Measurements from ENCODE around the gene DYNC1LI1. TPM values are rescaled to one million over a fixed set of nuclear protein-coding genes. Genes with fewer than 3 reads are reported as not detected.
A peak's percentile ranks its signal among the peaks of the same experiment; 100 is the strongest.

Gene DYNC1LI1
- total and polyA plus RNA-seq, 9 of the 15 experiments (the other 6 are each of a cell fraction or from before 2014, with no cell fraction given) = 21.0 to 85.4 (median 61.3) TPM

DNA sequence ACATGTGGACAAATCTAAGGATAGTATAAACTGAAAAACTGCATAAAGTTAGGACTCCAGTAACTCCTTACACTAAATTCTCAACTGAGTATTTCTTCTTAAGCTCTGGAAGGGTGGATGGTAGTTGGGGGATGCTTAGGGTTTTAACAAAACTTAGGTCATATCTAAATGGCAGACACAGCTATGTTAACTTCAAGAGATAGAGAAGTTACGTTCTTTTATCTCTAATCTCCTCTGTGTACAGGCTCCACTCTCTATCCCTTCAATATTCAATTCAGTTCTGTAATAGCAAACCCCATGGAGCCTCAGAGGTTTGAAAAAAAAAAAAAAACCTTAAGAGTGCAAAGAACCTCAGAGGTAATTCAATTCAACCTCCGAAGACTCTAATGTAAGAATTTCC lies 71.1 kb downstream of the DYNC1LI1 start:
- CTCF ChIA-PET (ENCODE audit: low intra/inter-chr PET ratio) = no interaction called here
- H3K4me2 ChIP-seq (ENCODE audit: insufficient read depth, low read length) = no peak overlapping the region
- peaks cover 3% of the 10 kb centered on the region for H3K36me3 ChIP-seq (ENCODE audit: control insufficient read depth, insufficient read depth, low read length)
- H3K27me3 ChIP-seq (ENCODE audit: control insufficient read depth in 2 of 2, insufficient read depth in 2 of 2, low read length in 2 of 2) = no peaks in the 10 kb centered on the region
- H3K79me2 ChIP-seq (ENCODE audit: control insufficient read depth, insufficient read depth, low read length) = peaks cover 54% of the 10 kb centered on the region
- intact Hi-C loops (cut with micrococcal nuclease) (no loop called here), in situ Hi-C loops (cut with MboI) (no loop called here)
- peaks cover 19 to 29% of the 10 kb centered on the region in 2 experiments; a peak in 4 of 5 replicates for H3K4me1 ChIP-seq (replicated peaks in 1 of 2; ENCODE audit: control insufficient read depth in 2 of 2, insufficient read depth in 2 of 2, low read length in 2 of 2)
- ATAC-seq (no peak), DNase-seq (ENCODE audit: extremely low read depth in 1 of 4, low spot score in 3 of 4) (no peak), FAIRE-seq (no peak)
- BruUV-seq (replicated peaks) = no TSS peak
- H3K4me3 ChIP-seq = no peak overlapping the region
- WGBS (ENCODE audit: insufficient coverage, low coverage, missing lambda C conversion rate) = 35% methylated on average over 2 of the region's 2 CpGs
- H3K27ac ChIP-seq (ENCODE audit: extremely low read depth, low read depth, low read length) = no peak overlapping the region
- no peak overlapping the region for H2AFZ ChIP-seq (ENCODE audit: low read depth, low read length)
- H3K9ac ChIP-seq (ENCODE audit: insufficient read depth in 1 of 2, low read depth in 2 of 2, low read length in 2 of 2) = no peak overlapping the region
- H3K9me3 ChIP-seq (replicated peaks; ENCODE audit: control insufficient read depth, insufficient read depth, low read depth, low read length) = no peaks in the 10 kb centered on the region
- no peaks in the 10 kb centered on the region for H3K9me1 ChIP-seq (ENCODE audit: control insufficient read depth, insufficient read depth, low read length)
- H4K20me1 ChIP-seq (replicated peaks; ENCODE audit: control insufficient read depth, insufficient read depth, low read length) = peaks cover 6% of the 10 kb centered on the region
- POLR2A ChIA-PET = no interaction called here
- TF ChIP-seq, protein P1, sequence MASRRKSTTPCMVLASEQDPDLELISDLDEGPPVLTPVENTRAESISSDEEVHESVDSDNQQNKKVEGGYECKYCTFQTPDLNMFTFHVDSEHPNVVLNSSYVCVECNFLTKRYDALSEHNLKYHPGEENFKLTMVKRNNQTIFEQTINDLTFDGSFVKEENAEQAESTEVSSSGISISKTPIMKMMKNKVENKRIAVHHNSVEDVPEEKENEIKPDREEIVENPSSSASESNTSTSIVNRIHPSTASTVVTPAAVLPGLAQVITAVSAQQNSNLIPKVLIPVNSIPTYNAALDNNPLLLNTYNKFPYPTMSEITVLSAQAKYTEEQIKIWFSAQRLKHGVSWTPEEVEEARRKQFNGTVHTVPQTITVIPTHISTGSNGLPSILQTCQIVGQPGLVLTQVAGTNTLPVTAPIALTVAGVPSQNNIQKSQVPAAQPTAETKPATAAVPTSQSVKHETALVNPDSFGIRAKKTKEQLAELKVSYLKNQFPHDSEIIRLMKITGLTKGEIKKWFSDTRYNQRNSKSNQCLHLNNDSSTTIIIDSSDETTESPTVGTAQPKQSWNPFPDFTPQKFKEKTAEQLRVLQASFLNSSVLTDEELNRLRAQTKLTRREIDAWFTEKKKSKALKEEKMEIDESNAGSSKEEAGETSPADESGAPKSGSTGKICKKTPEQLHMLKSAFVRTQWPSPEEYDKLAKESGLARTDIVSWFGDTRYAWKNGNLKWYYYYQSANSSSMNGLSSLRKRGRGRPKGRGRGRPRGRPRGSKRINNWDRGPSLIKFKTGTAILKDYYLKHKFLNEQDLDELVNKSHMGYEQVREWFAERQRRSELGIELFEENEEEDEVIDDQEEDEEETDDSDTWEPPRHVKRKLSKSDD (conservative IDR thresholded peaks at IDR 0.05; ENCODE audit: low read length) = no peak
- 0 out of 2 replicates have a peak, but pooled peaks have one; percentile 1 for TF ChIP-seq EP300 (IDR thresholded peaks at IDR 0.05; ENCODE audit: low read length)
- no peak for TF ChIP-seq MIER1 (IDR thresholded peaks at IDR 0.05; ENCODE audit: low read depth)
- TF ChIP-seq RBM25 (IDR thresholded peaks at IDR 0.05; ENCODE audit: low read depth, low read length, severe bottlenecking) = no peak
- 0 out of 2 replicates have a peak, but pooled peaks have one; percentile 8 for TF ChIP-seq ARID1B (IDR thresholded peaks at IDR 0.05)
- TF ChIP-seq NCOA4 (IDR thresholded peaks at IDR 0.05; ENCODE audit: partially characterized antibody) = no peak
- no peak for TF ChIP-seq MTF1 (CRISPR knock-in tag; IDR thresholded peaks at IDR 0.05; ENCODE audit: borderline replicate concordance)
- TF ChIP-seq, protein P2, sequence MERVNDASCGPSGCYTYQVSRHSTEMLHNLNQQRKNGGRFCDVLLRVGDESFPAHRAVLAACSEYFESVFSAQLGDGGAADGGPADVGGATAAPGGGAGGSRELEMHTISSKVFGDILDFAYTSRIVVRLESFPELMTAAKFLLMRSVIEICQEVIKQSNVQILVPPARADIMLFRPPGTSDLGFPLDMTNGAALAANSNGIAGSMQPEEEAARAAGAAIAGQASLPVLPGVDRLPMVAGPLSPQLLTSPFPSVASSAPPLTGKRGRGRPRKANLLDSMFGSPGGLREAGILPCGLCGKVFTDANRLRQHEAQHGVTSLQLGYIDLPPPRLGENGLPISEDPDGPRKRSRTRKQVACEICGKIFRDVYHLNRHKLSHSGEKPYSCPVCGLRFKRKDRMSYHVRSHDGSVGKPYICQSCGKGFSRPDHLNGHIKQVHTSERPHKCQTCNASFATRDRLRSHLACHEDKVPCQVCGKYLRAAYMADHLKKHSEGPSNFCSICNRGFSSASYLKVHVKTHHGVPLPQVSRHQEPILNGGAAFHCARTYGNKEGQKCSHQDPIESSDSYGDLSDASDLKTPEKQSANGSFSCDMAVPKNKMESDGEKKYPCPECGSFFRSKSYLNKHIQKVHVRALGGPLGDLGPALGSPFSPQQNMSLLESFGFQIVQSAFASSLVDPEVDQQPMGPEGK (CRISPR knock-in tag; IDR thresholded peaks at IDR 0.05; ENCODE audit: borderline replicate concordance) = no peak
- TF ChIP-seq CBFA2T3 (IDR thresholded peaks at IDR 0.05) = peak; percentile 30; the same call in 1 of the 2 replicates
- TF ChIP-seq, protein P3, sequence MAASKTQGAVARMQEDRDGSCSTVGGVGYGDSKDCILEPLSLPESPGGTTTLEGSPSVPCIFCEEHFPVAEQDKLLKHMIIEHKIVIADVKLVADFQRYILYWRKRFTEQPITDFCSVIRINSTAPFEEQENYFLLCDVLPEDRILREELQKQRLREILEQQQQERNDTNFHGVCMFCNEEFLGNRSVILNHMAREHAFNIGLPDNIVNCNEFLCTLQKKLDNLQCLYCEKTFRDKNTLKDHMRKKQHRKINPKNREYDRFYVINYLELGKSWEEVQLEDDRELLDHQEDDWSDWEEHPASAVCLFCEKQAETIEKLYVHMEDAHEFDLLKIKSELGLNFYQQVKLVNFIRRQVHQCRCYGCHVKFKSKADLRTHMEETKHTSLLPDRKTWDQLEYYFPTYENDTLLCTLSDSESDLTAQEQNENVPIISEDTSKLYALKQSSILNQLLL (CRISPR knock-in tag; IDR thresholded peaks at IDR 0.05; ENCODE audit: borderline replicate concordance) = no peak
- TF ChIP-seq HNRNPLL (IDR thresholded peaks at IDR 0.05; ENCODE audit: low read depth, low read length, poor library complexity, severe bottlenecking) = no peak
- TF ChIP-seq CXXC5 (CRISPR knock-in tag; IDR thresholded peaks at IDR 0.05) = peak; percentile 53
- no peak for TF ChIP-seq TCFL5 (CRISPR knock-in tag; conservative IDR thresholded peaks at IDR 0.05)
- TF ChIP-seq ZNF778 (CRISPR knock-in tag; IDR thresholded peaks at IDR 0.05) = no peak
- TF ChIP-seq CEBPG (CRISPR knock-in tag; IDR thresholded peaks at IDR 0.05) = no peak
- TF ChIP-seq CEBPG (tag; conservative IDR thresholded peaks at IDR 0.05 in 1 of 2, IDR thresholded peaks at IDR 0.05 in 1 of 2) = no peak
- no peak for TF ChIP-seq PTTG1 (tag; IDR thresholded peaks at IDR 0.05; ENCODE audit: low read depth)
- TF ChIP-seq FOXA3 (CRISPR knock-in tag; conservative IDR thresholded peaks at IDR 0.05 in 1 of 2, IDR thresholded peaks at IDR 0.05 in 1 of 2) = no peak

All from K562 (cell line).